Activated B cell treated with CpG ODN at 0.5 μM for 24 hours (primary cell): Measurements from ENCODE around the gene MX2. TPM values are rescaled to one million over a fixed set of nuclear protein-coding genes. Genes with fewer than 3 reads are reported as not detected.

Experiments
- ATAC-seq: fragments of 200-7000 bp; cut with Tn5 transposase; one replicate; pipeline ENCODE4 v1.10.0; 2021; ENCODE audit warnings: low read depth, mild to moderate bottlenecking, moderate library complexity
- CTCF ChIA-PET: fragments of 350-600 bp; sonication (Branson Sonifier 250); formaldehyde crosslinking; loops from one replicate; lab custom pipeline; 2021; ENCODE audit warnings: antibody characterized with exemption; lab: Charles Lee
- POLR2A ChIA-PET: fragments of 350-600 bp; sonication (Branson Sonifier 250); formaldehyde crosslinking; loops from one replicate; lab custom pipeline; 2021; ENCODE audit warnings: antibody characterized with exemption; lab: Charles Lee
- DNase-seq: peaks from one replicate; pipeline ENCODE4 v3.0.0; 2022
- H3K27ac Mint-ChIP-seq: one replicate; pipeline ENCODE4 v1.8.0; 2020; ENCODE audit warnings: mixed read lengths
- H3K27me3 Mint-ChIP-seq: one replicate; pipeline ENCODE4 v1.8.0; 2021; ENCODE audit warnings: mixed read lengths
- H3K36me3 Mint-ChIP-seq: one replicate; pipeline ENCODE4 v1.8.0; 2021; ENCODE audit warnings: low read depth, mixed read lengths
- H3K4me1 Mint-ChIP-seq: one replicate; pipeline ENCODE4 v1.8.0; 2021; ENCODE audit warnings: mixed read lengths
- H3K4me3 Mint-ChIP-seq: one replicate; pipeline ENCODE4 v1.8.0; 2020; ENCODE audit warnings: mild to moderate bottlenecking, mixed read lengths
- H3K9me3 Mint-ChIP-seq: one replicate; pipeline ENCODE4 v1.8.0; 2020; ENCODE audit warnings: mixed read lengths
- intact Hi-C: fragments of 100-400 bp; cut with micrococcal nuclease; formaldehyde crosslinking; loops from one replicate; pipeline ENCODE4 v1.15.1; 2024
- total RNA-seq: library from RNA; stranded (reverse); gene quantifications from 2 replicates; pipeline ENCODE4 v1.2.3, GENCODE V29; 2022
- TF ChIP-seq, protein P1 (sequence below): fragments of 200-600 bp; IDR thresholded peaks from one replicate; pipeline ENCODE4 v1.8.0; 2022; ENCODE audit warnings: antibody characterized with exemption, mild to moderate bottlenecking

MX2 gene
- total RNA-seq, 1 donor from 2014 or later, result 34.4 TPM

DNA sequence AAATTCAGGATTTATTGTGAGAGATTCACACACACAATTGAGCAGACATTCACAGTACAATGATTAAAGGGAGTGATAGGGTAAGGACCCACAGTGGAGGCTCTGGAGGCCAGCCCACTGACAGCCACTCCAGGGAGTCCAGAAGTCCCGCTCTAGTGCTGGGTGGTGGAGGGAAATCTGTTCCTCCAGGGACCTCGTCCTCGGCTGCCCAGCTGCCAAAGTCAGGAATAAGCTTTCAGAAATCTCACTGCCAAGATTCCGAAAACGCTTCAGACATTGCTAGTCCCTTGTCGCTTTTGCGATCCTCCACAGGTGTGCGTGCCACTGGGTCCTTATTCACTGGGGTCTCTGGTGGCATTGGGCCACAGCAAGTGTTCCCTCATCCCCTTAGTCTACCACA, 66.5 kb downstream of the MX2 start:
- H3K36me3 Mint-ChIP-seq, result peaks cover 44% of the 10 kb centered on the region
- TF ChIP-seq, protein P1, sequence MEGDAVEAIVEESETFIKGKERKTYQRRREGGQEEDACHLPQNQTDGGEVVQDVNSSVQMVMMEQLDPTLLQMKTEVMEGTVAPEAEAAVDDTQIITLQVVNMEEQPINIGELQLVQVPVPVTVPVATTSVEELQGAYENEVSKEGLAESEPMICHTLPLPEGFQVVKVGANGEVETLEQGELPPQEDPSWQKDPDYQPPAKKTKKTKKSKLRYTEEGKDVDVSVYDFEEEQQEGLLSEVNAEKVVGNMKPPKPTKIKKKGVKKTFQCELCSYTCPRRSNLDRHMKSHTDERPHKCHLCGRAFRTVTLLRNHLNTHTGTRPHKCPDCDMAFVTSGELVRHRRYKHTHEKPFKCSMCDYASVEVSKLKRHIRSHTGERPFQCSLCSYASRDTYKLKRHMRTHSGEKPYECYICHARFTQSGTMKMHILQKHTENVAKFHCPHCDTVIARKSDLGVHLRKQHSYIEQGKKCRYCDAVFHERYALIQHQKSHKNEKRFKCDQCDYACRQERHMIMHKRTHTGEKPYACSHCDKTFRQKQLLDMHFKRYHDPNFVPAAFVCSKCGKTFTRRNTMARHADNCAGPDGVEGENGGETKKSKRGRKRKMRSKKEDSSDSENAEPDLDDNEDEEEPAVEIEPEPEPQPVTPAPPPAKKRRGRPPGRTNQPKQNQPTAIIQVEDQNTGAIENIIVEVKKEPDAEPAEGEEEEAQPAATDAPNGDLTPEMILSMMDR, result no peak
- ATAC-seq (no peak), DNase-seq (no peak)
- H3K27me3 Mint-ChIP-seq, result no peaks in the 10 kb centered on the region
- peak overlapping the region; percentile 19 for H3K4me3 Mint-ChIP-seq
- intact Hi-C loops, result no loop called here
- H3K4me1 Mint-ChIP-seq, result peaks cover 84% of the 10 kb centered on the region
- POLR2A ChIA-PET, result no interaction called here
- CTCF ChIA-PET, result no interaction called here
- peaks cover under 1% of the 10 kb centered on the region for H3K9me3 Mint-ChIP-seq
- no peak overlapping the region for H3K27ac Mint-ChIP-seq

DNA sequence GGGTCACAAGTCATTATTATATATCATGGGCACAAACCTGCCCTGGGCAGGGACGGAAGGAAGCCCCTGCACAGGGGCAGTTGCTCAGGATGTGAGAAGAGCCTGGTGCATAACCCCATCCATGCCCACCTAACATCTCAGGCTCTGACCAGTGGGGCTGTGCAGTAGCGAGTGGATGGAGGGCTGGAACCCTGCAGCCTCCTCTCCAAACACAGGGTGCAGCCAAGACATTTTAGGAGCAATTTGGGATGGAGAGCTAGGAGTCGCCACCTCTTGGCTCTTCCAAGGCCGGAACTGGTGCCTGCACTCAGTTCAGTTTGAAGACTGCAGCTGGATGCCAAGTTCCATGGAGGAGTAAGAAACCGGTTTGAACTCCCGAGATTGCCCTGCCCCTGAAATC, 67.0 kb downstream of the MX2 start:
- TF ChIP-seq, protein P1, result no peak
- ChIA-PET POLR2A (no interaction called here), CTCF (no interaction called here)
- Mint-ChIP-seq H3K4me1 (peaks cover 78% of the 10 kb centered on the region), H3K9me3 (peaks cover 3% of the 10 kb centered on the region), H3K4me3 (no peak overlapping the region), H3K27ac (no peak overlapping the region), H3K27me3 (no peaks in the 10 kb centered on the region), H3K36me3 (peaks cover 48% of the 10 kb centered on the region)
- ATAC-seq (no peak), DNase-seq (no peak)
- intact Hi-C loops, result no loop called here

DNA sequence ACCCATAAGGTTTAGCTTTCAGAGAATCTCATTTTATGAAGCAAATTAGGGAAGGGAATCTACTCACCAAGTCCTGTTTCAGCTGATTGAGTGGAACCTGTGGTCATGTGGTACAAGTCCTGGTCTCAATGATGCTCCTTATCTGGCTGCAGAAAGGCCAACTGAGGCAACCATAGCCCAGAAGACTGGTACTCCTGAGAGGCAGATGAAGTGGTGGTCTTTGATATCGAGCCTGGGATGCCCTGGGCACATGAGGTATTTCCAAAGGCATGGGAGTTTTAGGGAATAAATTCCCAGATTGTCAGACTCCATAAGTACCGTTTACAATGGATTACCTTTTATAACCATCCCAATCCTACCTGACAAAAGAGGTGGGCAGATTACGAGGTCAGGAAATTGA, 67.5 kb downstream of the MX2 start:
- Mint-ChIP-seq H3K4me1 (peaks cover 75% of the 10 kb centered on the region), H3K9me3 (peaks cover 4% of the 10 kb centered on the region), H3K36me3 (peaks cover 53% of the 10 kb centered on the region), H3K4me3 (no peak overlapping the region), H3K27ac (no peak overlapping the region), H3K27me3 (no peaks in the 10 kb centered on the region)
- intact Hi-C loops, result no loop called here
- ATAC-seq (no peak), DNase-seq (no peak)
- CTCF ChIA-PET, result no interaction called here
- POLR2A ChIA-PET, result no interaction called here
- TF ChIP-seq, protein P1, result no peak

DNA sequence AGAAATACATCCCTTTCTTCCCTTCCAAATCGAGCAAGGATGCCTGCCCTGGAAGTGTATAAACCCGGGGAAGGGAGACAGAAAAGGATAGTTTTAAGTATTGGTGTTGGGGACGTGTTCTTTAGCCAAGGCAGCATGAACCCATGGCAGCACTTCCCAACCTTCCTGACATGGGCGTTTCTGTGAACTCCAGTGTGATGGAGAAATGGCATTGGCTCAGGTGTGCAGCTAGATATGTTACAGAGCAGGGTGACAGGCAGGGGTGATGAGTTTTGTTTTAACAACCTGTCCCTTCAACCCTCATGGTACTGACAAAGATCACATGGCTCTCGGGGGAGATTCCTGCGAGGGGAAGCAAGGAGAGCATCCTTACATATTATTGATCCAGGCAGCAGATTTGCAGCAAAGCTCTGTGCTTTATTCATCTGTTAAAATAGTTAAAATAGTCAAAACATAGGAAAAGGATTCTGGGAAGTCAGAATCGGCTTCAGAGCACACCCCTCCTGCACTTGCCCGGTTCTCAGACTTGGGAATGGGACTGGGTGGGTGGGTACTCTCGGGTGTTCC, 68.2 kb downstream of the MX2 start:
- ChIA-PET CTCF (interaction anchor here (1.2 kb wide), 1 partner anchor 147 kb away, joined by 4 read pairs; no protein-coding TSS in a partner anchor), POLR2A (interaction anchor here (0.6 to 3.0 kb wide), 3 partner anchors 61 to 535 kb away, joined by 4 to 29 read pairs (median 8); no protein-coding TSS in a partner anchor)
- Mint-ChIP-seq H3K4me1 (peaks cover 70% of the 10 kb centered on the region), H3K36me3 (peaks cover 60% of the 10 kb centered on the region), H3K27me3 (no peaks in the 10 kb centered on the region), H3K27ac (no peak overlapping the region), H3K4me3 (no peak overlapping the region), H3K9me3 (peaks cover 11% of the 10 kb centered on the region)
- intact Hi-C loops, result loop anchor here (5.0 kb wide), 1 partner anchor 198 kb away; no protein-coding TSS in a partner anchor
- ATAC-seq (no peak), DNase-seq (no peak)
- TF ChIP-seq, protein P1, result no peak

DNA sequence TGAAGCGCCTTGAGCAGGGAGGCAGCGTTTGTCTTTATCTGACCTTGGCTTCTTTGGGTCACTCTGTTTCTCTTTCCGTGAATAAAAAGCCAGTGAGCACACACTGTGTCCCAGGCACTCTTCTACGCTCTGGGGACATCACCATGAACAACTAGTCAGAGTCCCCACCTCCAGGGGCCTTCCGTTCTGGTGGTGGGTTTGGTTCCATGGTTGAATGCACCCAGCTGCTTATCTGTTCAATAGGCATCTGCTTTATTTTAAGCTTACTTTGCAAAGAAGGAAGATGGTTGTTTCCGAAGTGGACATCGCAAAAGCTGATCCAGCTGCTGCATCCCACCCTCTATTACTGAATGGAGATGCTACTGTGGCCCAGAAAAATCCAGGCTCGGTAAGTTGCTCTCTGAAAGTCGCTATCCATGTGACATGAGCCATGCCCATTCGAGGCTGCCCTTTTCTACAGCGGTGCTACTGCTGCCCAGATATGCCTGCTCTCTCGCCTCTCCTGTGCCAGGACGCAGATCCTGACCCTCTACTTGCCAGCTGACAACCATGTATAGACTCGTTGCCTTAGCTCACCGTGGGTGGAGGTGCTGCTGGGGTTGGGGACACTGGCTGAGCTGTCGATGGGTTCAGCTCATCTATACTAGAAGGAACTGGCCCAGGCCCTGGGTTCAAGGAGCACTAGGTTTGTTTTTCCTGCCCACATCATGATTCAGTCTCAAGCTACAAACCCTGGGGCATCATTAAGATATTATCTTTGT, 70.1 kb downstream of the MX2 start:
- DNase-seq (peak; percentile 53), ATAC-seq (peak; percentile 98)
- peak overlapping the region; percentile 65 for H3K27ac Mint-ChIP-seq
- peaks cover 56% of the 10 kb centered on the region for H3K4me1 Mint-ChIP-seq
- H3K9me3 Mint-ChIP-seq, result peaks cover 13% of the 10 kb centered on the region
- ChIA-PET POLR2A (interaction anchor here (2.2 to 3.0 kb wide), 2 partner anchors 63 to 70 kb away, joined by 13 to 29 read pairs; partner anchors contain the start of gene MX2), CTCF (interaction anchor here (0.7 to 1.8 kb wide), 3 partner anchors 64 to 308 kb away, joined by 3 to 10 read pairs (median 9); no protein-coding TSS in a partner anchor)
- no peaks in the 10 kb centered on the region for H3K27me3 Mint-ChIP-seq
- TF ChIP-seq, protein P1, result no peak
- H3K36me3 Mint-ChIP-seq, result peaks cover 76% of the 10 kb centered on the region
- H3K4me3 Mint-ChIP-seq, result peak overlapping the region; percentile 52
- intact Hi-C loops, result loop anchor here (1.0 to 5.0 kb wide), 4 partner anchors 9 to 200 kb away; no protein-coding TSS in a partner anchor
